Measurements from ENCODE around the gene SH2D7. TPM values are rescaled to one million over a fixed set of nuclear protein-coding genes. Genes with fewer than 3 reads are reported as not detected.
"Not testable (repeated sequence)": the region's sequence is repeated elsewhere in the genome, so short reads cannot be mapped to it uniquely, and the experiment has no call there.

The SH2D7 gene
- total RNA-seq, 1 donor from 2014 or later = not detected

DNA sequence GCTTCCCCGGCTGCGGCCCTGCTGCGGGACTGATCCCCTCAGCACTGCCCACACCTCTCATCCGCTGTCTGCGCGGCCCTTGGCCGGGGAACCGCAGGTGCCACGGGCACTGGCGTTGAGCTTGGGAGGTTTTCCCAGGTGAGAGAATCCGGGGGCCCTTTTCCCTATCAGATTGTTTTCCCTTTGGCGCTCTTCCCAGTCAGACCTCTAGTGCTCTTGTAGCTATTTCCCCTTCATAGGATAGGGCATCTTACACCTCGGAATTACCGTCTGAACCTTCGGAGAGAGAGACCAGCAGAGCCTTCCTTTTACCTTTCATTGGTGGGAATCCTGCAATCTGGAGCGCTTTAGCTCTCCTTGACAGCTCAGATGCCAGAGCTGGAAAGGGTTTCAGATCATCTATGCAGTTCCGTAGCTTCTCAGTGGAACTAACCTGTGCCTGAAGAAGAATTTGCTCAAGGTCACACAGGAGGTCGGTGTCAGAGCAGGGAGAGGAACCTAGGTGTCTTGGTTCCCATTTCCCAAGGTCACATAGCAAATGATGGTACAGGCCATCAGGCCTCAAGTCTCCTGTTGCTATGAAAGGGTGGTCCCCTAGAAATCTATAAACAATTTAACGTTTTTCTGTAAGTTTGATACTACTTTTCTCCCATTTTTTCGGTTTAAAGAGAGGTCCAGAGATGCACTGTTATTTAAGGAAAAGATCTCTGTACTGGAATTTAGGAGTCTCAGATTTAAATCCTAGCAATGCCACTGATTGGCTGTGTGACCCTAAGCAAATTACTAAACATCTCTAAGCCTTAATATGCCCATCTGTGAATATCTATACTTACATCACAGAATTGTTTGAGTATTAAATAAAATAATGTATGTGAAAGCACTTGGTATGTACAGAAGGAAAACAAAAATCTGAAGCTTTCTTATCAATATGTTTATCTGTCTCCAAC is 57.7 kb downstream of the SH2D7 start:
- Histone ChIP-seq H3F3A (ENCODE audit: low read depth) (peaks cover 8% of the 10 kb centered on the region), H4K20me1 (ENCODE audit: low read depth) (peaks cover 12% of the 10 kb centered on the region), H3K4me2 (peak overlapping the region; percentile 90), H3K27me3 (peaks cover 19% of the 10 kb centered on the region), H3K27ac (no peak overlapping the region), H3K9me3 (ENCODE audit: low read depth) (no peaks in the 10 kb centered on the region), H3K79me2 (ENCODE audit: low read depth) (no peaks in the 10 kb centered on the region), H2AFZ (replicated peaks) (peak overlapping the region; percentile 88), H3K4me1 (no peaks in the 10 kb centered on the region), H3K4me3 (peak overlapping the region; percentile 93), H3K9ac (no peak overlapping the region), H3K36me3 (no peaks in the 10 kb centered on the region)
- TF ChIP-seq, protein P1, sequence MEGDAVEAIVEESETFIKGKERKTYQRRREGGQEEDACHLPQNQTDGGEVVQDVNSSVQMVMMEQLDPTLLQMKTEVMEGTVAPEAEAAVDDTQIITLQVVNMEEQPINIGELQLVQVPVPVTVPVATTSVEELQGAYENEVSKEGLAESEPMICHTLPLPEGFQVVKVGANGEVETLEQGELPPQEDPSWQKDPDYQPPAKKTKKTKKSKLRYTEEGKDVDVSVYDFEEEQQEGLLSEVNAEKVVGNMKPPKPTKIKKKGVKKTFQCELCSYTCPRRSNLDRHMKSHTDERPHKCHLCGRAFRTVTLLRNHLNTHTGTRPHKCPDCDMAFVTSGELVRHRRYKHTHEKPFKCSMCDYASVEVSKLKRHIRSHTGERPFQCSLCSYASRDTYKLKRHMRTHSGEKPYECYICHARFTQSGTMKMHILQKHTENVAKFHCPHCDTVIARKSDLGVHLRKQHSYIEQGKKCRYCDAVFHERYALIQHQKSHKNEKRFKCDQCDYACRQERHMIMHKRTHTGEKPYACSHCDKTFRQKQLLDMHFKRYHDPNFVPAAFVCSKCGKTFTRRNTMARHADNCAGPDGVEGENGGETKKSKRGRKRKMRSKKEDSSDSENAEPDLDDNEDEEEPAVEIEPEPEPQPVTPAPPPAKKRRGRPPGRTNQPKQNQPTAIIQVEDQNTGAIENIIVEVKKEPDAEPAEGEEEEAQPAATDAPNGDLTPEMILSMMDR (IDR thresholded peaks at IDR 0.05) = no peak
- TF ChIP-seq EZH2 (IDR thresholded peaks at IDR 0.05) = peak; percentile 16
- H3K9me3 Mint-ChIP-seq = no peaks in the 10 kb centered on the region
- H3K36me3 Mint-ChIP-seq = peaks cover 4% of the 10 kb centered on the region
- DNase-seq (ENCODE audit: low spot score) = peak; percentile 54
- H3K27me3 Mint-ChIP-seq (ENCODE audit: insufficient read depth, low read depth) = peaks cover 2% of the 10 kb centered on the region
- H3K4me3 Mint-ChIP-seq = peak overlapping the region; percentile 91
- H3K27ac Mint-ChIP-seq = no peak overlapping the region
- H3K4me1 Mint-ChIP-seq = peaks cover 23% of the 10 kb centered on the region

DNA sequence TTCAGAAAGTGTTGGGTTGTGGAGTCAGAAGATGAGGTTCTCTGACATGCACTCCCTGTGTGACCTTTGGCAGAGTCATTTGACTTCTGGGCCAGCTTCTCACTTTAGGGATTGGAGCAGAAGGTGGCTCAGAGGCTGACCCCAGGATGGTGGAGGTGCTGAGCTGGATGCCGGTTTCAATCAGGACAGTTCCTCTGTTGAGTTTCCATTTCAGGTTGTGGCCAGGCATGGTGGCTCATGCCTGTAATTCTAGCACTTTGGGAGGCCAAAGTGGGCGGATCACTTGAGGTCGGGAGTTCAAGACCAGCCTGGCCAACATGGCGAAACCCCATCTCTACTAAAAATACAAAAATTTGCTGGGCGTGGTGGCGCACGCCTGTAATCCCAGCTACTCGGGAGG is 58.7 kb downstream of the SH2D7 start:
- not testable (repeated sequence) for H3K27me3 Mint-ChIP-seq (ENCODE audit: insufficient read depth, low read depth); H3K4me2 ChIP-seq; H3K79me2 ChIP-seq (ENCODE audit: low read depth); H3K4me1 ChIP-seq; H3K27ac Mint-ChIP-seq; DNase-seq (ENCODE audit: low spot score); H3K27ac ChIP-seq; H3K36me3 ChIP-seq; H3K9me3 Mint-ChIP-seq; H3K9me3 ChIP-seq (ENCODE audit: low read depth); H3K4me3 ChIP-seq; H3K9ac ChIP-seq; H2AFZ ChIP-seq (replicated peaks); H3K36me3 Mint-ChIP-seq
- H3F3A ChIP-seq (ENCODE audit: low read depth) = peaks cover 13% of the 10 kb centered on the region
- H3K4me1 Mint-ChIP-seq = peaks cover 23% of the 10 kb centered on the region
- peak overlapping the region; percentile 91 for H3K4me3 Mint-ChIP-seq
- peaks cover 19% of the 10 kb centered on the region for H3K27me3 ChIP-seq
- peaks cover 12% of the 10 kb centered on the region for H4K20me1 ChIP-seq (ENCODE audit: low read depth)

Small RNAs within 50 kb of the gene (small RNA-seq; reads per million reads assigned to genes)
- gene RF00092 = not detected

Other genes starting within 250 kb of the SH2D7 start
- 11.7 and 18.6 TPM in 2 replicates for gene TBC1D2B, start 14.8 kb upstream of the SH2D7 start, total RNA-seq (ENCODE audit: low replicate concordance)
- 40.6 and 52.0 TPM in 2 replicates for gene CIB2, start 38.9 kb downstream of the SH2D7 start, total RNA-seq (ENCODE audit: low replicate concordance)
- gene IDH3A, start 56.8 kb downstream of the SH2D7 start, total RNA-seq (ENCODE audit: low replicate concordance) = 16.0 and 19.3 TPM in 2 replicates
- 0.11 and 0.22 TPM in 2 replicates for gene ACSBG1, start 142.0 kb downstream of the SH2D7 start, total RNA-seq (ENCODE audit: low replicate concordance)
- gene DNAJA4, start 172.0 kb downstream of the SH2D7 start, total RNA-seq (ENCODE audit: low replicate concordance) = 0.12 TPM in 1 of 2 replicates, not detected in the other
- gene SKIC8, start 207.0 kb downstream of the SH2D7 start, total RNA-seq (ENCODE audit: low replicate concordance) = 76.0 and 78.4 TPM in 2 replicates
- gene CRABP1, start 247.8 kb downstream of the SH2D7 start, total RNA-seq (ENCODE audit: low replicate concordance) = 320 and 454 TPM in 2 replicates

All from neural progenitor cell (in vitro differentiated cells).